Activated CD4-positive, alpha-beta T cell treated with anti-CD3 and anti-CD28 coated beads, Interleukin-2, amount 10 ng/mL, durations not matched to agents 7 days and 5 days (primary cell): ENCODE measurements around the gene HES4. TPM values are rescaled to one million over a fixed set of nuclear protein-coding genes. Genes with fewer than 3 reads are reported as not detected.
"Not testable (repeated sequence)": the region's sequence is repeated elsewhere in the genome, so short reads cannot be mapped to it uniquely, and the experiment has no call there.

ENCODE experiments used
- CTCF ChIA-PET: fragments of 350-600 bp; sonication (Branson Sonifier 250); formaldehyde crosslinking; loops from one replicate; lab custom pipeline; 2021; ENCODE audit warnings: antibody characterized with exemption; lab: Charles Lee
- POLR2A ChIA-PET: fragments of 350-600 bp; sonication (Branson Sonifier 250); formaldehyde crosslinking; loops from one replicate; lab custom pipeline; 2021; ENCODE audit warnings: antibody characterized with exemption; lab: Charles Lee
- DNase-seq: peaks from one replicate; pipeline ENCODE4 v3.0.0-alpha.2; 2020
- H3K27ac Mint-ChIP-seq: one replicate; pipeline ENCODE4 v1.8.0; 2021; ENCODE audit warnings: mild to moderate bottlenecking, moderate library complexity, mixed read lengths
- H3K27me3 Mint-ChIP-seq: one replicate; pipeline ENCODE4 v1.8.0; 2021; ENCODE audit warnings: mixed read lengths
- H3K36me3 Mint-ChIP-seq: one replicate; pipeline ENCODE4 v1.8.0; 2021; ENCODE audit warnings: low read depth, mixed read lengths
- H3K4me1 Mint-ChIP-seq: one replicate; pipeline ENCODE4 v1.8.0; 2021; ENCODE audit warnings: mixed read lengths
- H3K4me3 Mint-ChIP-seq: one replicate; pipeline ENCODE4 v1.8.0; 2021; ENCODE audit warnings: mild to moderate bottlenecking, moderate library complexity, mixed read lengths
- H3K9me3 Mint-ChIP-seq: one replicate; pipeline ENCODE4 v1.8.0; 2021; ENCODE audit warnings: mixed read lengths
- total RNA-seq, 2 experiments: library from RNA; stranded (reverse); gene quantifications; one replicate each; pipeline ENCODE4 v1.2.3, GENCODE V29; 2021

HES4 gene
- total RNA-seq, 2 experiments from 2014 or later: 0.42 to 0.46 TPM

DNA sequence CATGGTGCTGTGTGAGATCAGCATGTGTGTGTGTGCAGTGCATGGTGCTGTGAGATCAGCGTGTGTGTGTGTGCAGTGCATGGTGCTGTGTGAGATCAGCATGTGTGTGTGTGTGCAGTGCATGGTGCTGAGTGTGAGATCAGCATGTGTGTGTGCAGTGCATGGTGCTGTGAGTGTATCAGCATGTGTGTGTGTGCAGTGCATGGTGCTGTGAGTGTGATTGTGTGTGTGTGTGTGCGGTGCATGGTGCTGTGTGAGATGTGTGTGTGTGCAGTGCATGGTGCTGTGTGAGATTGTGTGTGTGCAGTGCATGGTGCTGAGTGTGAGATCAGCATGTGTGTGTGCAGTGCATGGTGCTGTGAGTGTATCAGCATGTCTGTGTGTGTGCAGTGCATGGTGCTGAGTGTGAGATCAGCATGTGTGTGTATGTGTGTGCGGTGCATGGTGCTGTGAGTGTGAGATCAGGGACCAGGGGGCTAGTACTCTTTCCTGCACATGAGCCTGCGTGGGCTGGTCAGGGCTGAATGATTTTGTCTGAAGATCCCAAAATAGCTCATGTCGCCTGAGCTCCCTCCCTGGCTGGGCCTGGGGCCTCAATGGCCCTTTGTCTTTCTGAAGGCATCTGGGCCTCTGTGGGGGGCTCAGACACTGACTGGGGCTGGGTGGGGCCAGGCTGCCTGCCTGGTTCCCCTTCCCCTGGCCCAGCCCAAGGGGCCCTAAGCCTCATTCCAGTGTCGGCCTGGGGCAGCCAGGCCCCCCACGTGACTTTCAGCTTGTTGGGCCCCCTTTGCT lies 31.2 kb upstream of the HES4 start:
- peaks cover 18% of the 10 kb centered on the region for H3K27me3 Mint-ChIP-seq
- CTCF ChIA-PET: interaction anchor here (0.8 to 6.0 kb wide), 3 partner anchors 9 to 41 kb away, joined by 3 to 39 read pairs (median 4); no protein-coding TSS in a partner anchor
- POLR2A ChIA-PET, H3K9me3 Mint-ChIP-seq, H3K27ac Mint-ChIP-seq, DNase-seq, H3K4me3 Mint-ChIP-seq, H3K36me3 Mint-ChIP-seq, H3K4me1 Mint-ChIP-seq: not testable (repeated sequence)

DNA sequence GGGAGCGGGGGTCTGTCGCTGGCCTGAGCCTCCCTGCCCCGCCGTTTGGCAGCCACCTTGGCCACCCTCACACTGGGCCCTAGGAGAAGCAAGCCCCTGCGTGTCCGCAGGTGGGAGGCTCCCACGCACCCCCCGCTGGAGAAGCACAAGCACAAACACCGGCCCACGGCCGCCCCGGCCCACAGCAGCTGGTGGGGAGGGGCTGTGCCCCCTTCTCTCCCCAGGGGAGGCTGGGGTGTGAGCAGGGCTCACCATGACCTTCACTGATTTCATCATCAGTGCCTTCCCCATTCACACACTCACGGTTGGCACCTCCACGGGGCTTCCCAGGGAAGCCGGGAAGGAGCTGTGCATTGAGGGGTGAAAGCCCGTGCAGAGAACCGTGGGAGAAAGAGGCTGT lies 27.9 kb upstream of the HES4 start:
- H3K4me1 Mint-ChIP-seq: peaks cover 10% of the 10 kb centered on the region
- H3K36me3 Mint-ChIP-seq: no peaks in the 10 kb centered on the region
- ChIA-PET POLR2A (no interaction called here), CTCF (interaction anchor here (0.5 to 0.8 kb wide), 2 partner anchors 13 to 878 kb away, joined by 3 read pairs; no protein-coding TSS in a partner anchor)
- DNase-seq: no peak
- H3K9me3 Mint-ChIP-seq: no peaks in the 10 kb centered on the region
- H3K4me3 Mint-ChIP-seq: no peak overlapping the region
- H3K27me3 Mint-ChIP-seq: peaks cover 10% of the 10 kb centered on the region
- no peak overlapping the region for H3K27ac Mint-ChIP-seq

DNA sequence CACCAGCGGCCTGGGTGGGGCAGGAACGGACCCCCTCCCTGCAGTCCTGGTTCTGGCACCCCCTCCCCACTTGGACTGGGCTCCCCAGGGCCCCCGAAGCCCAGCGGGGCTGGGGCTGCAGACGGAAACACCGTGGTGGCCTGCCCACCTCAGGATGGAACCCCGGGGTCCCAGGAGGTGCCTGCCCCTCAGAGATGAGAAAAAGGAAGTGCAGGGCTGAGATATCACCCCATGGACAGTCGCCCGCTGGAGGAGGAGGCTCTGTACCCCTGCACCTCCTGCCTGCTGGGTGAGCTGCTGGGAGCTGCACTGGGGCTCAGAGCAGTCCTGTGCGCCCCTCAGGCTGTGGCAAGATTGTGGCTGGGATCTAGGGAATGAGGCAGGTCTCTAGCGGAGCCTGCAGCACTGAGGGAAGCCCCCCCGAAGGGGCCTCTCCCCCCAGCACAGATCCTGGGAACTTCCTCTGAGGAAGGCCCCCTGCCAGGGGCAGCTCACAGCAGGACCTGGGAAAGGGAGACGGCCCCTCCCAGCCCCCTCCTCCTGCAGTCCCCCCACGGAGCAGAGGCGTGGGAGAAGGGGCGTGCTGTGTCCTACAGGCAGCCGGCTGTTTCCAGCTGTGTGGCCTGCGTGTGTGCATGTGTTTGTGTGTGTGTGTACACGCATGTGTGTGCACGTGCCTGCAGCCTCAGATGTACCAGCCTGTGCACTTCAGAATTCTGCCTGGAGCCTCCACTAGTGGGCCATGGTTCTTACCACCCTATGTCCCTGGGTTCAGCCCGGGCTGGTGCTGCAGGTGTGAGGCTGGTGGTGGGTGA lies 26.9 kb upstream of the HES4 start:
- H3K27me3 Mint-ChIP-seq: peaks cover 11% of the 10 kb centered on the region
- POLR2A ChIA-PET: no interaction called here
- H3K9me3 Mint-ChIP-seq: no peaks in the 10 kb centered on the region
- peaks cover 11% of the 10 kb centered on the region for H3K4me1 Mint-ChIP-seq
- H3K36me3 Mint-ChIP-seq: no peaks in the 10 kb centered on the region
- no peak overlapping the region for H3K4me3 Mint-ChIP-seq
- no peak overlapping the region for H3K27ac Mint-ChIP-seq
- no peak for DNase-seq
- CTCF ChIA-PET: no interaction called here

DNA sequence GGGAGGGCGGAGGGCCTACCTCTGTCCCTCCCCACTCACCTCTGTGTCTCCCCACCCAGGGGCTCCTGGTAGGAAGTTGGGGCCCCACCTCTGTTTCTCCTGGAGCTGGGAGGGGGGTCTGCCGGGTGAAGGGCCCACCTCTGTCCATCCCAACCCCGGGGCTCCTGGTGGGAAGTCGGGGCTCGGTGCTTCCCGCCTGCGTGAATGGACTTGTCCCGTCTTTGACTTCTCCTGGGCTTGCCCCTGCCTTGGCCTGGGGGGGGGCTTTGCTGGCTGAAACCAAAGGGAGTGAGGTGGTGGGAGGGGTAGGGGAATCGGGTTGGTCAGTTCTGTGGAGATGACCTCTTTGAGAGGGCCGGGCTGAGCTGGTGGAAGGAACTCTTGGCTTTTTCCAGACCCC lies 25.8 kb upstream of the HES4 start:
- H3K4me1 Mint-ChIP-seq: peaks cover 13% of the 10 kb centered on the region
- ChIA-PET CTCF (interaction anchor here (0.7 to 1.0 kb wide), 2 partner anchors 12 to 97 kb away, joined by 3 read pairs; partner anchors contain the start of gene ISG15), POLR2A (no interaction called here)
- H3K9me3 Mint-ChIP-seq: no peaks in the 10 kb centered on the region
- no peak overlapping the region for H3K27ac Mint-ChIP-seq
- DNase-seq: no peak
- H3K4me3 Mint-ChIP-seq: no peak overlapping the region
- peaks cover 16% of the 10 kb centered on the region for H3K27me3 Mint-ChIP-seq
- no peaks in the 10 kb centered on the region for H3K36me3 Mint-ChIP-seq

DNA sequence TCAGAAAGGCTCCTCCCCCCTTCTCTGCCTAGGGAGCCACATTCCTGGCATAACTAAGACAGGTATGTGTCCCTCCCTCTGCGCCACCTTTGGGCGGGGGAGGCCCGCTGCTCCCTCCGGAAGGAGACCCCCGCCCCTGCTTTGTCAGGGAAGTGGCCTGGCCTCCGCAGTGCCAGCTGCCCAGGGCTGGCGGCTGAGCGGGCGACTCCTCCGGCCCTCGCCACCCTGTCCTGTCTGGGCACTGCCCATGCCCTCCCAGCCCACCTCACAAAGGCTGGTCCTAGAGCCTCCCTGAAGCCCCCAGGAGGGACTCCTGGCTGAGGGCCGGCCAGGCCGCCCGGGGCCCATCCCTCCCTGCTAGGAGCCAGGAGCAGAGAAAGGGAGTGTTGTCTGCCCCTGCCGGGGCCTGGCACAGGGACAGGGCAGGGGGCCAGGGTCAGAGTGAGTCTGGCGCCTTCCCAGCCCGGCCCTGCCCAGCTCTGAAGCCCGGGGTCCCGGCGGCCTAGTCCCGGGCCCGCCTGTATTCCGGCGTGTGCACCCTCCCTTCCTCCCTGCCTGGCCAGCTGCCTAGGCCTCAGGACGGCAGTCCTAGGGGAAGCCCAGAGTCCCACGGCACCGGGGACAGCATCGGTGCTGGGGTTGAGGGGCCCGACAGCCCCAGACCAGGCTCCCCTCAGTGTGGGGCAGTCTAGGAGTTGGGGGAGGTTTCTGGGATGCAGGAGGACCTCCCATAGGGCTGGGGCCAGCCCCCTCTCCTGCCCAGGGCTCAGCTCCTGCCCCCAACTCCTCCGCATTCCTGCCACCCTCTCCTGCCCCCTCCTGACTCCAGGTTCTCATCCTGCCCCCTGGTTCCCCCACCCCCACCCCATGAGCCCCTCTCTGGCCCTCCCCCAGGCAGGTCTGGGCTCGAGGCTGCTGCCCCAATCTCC lies 25.1 kb upstream of the HES4 start:
- CTCF ChIA-PET: interaction anchor here (0.7 to 2.2 kb wide), 4 partner anchors 11 to 98 kb away, joined by 3 to 6 read pairs (median 4); partner anchors contain the start of gene ISG15
- POLR2A ChIA-PET: no interaction called here

GRCh38 chr1:1024149-1024770 lies 24.4 kb upstream of the HES4 start:
- H3K27me3 Mint-ChIP-seq: peaks cover 16% of the 10 kb centered on the region
- ChIA-PET POLR2A (no interaction called here), CTCF (interaction anchor here (0.9 to 2.2 kb wide), 5 partner anchors 9 to 67 kb away, joined by 3 to 6 read pairs (median 4); no protein-coding TSS in a partner anchor)
- H3K36me3 Mint-ChIP-seq: no peaks in the 10 kb centered on the region
- no peak overlapping the region for H3K4me3 Mint-ChIP-seq
- H3K9me3 Mint-ChIP-seq: no peaks in the 10 kb centered on the region
- peaks cover 13% of the 10 kb centered on the region for H3K4me1 Mint-ChIP-seq
- H3K27ac Mint-ChIP-seq: no peak overlapping the region
- no peak for DNase-seq

More for the DNA sequence above, 25.1 kb upstream of the HES4 start:
- H3K27ac Mint-ChIP-seq: no peak overlapping the region
- H3K4me1 Mint-ChIP-seq: peaks cover 13% of the 10 kb centered on the region
- no peaks in the 10 kb centered on the region for H3K36me3 Mint-ChIP-seq
- no peak overlapping the region for H3K4me3 Mint-ChIP-seq
- DNase-seq: no peak
- no peaks in the 10 kb centered on the region for H3K9me3 Mint-ChIP-seq
- peaks cover 16% of the 10 kb centered on the region for H3K27me3 Mint-ChIP-seq

DNA sequence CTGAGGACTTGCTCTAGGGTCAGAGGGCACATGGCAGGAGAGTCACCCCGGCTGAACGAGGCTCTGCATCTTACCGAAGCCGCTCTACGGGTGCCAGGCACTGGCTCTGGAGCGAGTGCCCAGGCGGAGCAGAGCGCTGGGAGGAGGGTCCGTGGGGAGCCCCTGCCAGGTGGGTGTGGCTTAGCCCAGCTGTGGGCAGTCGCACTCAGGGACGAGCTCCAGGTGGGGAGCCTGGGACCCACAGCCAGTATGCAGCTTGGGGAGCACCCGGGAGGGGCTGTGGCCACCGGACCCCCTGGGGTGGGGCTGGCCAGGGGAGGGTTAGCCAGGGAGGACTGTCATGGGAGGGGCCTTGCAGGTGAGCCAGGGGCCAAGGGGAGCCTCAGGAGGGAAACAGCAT lies 23.8 kb upstream of the HES4 start:
- Mint-ChIP-seq H3K4me1 (peaks cover 18% of the 10 kb centered on the region), H3K27ac (no peak overlapping the region), H3K9me3 (no peaks in the 10 kb centered on the region), H3K27me3 (peaks cover 16% of the 10 kb centered on the region), H3K36me3 (no peaks in the 10 kb centered on the region), H3K4me3 (no peak overlapping the region)
- no peak for DNase-seq
- ChIA-PET POLR2A (no interaction called here), CTCF (interaction anchor here (0.7 to 2.2 kb wide), 6 partner anchors 9 to 67 kb away, joined by 3 to 6 read pairs (median 4); no protein-coding TSS in a partner anchor)

DNA sequence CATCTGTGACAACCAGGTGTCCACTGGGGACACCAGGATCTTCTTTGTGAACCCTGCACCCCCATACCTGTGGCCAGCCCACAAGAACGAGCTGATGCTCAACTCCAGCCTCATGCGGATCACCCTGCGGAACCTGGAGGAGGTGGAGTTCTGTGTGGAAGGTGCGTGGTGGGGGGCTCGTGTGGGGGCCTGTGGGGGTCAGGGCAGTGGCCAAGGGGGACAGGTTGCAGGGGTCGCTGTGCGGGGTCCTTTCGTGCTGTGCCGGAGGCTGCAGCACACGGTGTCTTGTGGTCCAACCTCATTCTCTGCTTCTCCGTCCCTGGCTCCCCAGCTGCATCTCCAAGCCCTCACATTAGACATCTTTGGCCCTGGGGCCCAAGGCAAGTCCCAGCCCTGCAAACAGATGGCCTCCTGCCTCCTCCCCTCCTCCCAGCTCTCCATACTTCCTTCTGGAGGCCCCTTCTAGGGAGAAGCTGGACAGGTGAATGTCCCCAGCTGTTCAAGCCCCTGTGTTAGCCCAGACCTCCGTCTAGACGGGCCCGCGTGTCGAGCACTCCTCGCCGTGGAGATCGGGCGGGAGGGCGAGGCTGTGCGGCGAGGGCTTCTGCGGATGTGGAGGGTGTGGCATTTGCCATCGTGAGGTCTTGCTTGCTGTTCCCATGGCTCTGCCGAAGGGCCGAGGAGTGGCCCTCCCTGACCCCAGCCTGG lies 22.6 kb upstream of the HES4 start:
- POLR2A ChIA-PET: no interaction called here
- no peaks in the 10 kb centered on the region for H3K9me3 Mint-ChIP-seq
- peaks cover 3% of the 10 kb centered on the region for H3K36me3 Mint-ChIP-seq
- peak overlapping the region; percentile 38 for H3K27ac Mint-ChIP-seq
- peaks cover 22% of the 10 kb centered on the region for H3K4me1 Mint-ChIP-seq
- peaks cover 16% of the 10 kb centered on the region for H3K27me3 Mint-ChIP-seq
- H3K4me3 Mint-ChIP-seq: peak overlapping the region; percentile 19
- CTCF ChIA-PET: no interaction called here
- DNase-seq: no peak

DNA sequence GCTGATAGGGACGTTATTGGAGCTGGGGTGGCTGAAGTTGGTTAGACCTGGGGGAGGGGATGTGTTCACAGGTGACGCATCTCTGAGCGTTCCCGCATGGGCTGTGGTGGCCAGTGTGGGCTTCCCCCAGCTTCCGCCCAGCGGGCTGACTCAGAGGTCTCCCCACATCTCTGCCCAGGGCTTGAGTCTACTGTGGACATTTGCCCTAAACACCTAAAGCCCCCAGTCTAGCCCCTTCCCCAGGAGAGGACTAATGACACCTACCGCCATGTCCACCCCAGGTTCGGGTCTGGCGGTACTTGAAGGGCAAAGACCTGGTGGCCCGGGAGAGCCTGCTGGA lies 22.0 kb upstream of the HES4 start:
- Mint-ChIP-seq H3K4me3 (no peak overlapping the region), H3K36me3 (peaks cover 9% of the 10 kb centered on the region), H3K27me3 (peaks cover 14% of the 10 kb centered on the region), H3K4me1 (peaks cover 27% of the 10 kb centered on the region), H3K9me3 (peaks cover 5% of the 10 kb centered on the region), H3K27ac (no peak overlapping the region)
- CTCF ChIA-PET: no interaction called here
- POLR2A ChIA-PET: no interaction called here
- DNase-seq: no peak

DNA sequence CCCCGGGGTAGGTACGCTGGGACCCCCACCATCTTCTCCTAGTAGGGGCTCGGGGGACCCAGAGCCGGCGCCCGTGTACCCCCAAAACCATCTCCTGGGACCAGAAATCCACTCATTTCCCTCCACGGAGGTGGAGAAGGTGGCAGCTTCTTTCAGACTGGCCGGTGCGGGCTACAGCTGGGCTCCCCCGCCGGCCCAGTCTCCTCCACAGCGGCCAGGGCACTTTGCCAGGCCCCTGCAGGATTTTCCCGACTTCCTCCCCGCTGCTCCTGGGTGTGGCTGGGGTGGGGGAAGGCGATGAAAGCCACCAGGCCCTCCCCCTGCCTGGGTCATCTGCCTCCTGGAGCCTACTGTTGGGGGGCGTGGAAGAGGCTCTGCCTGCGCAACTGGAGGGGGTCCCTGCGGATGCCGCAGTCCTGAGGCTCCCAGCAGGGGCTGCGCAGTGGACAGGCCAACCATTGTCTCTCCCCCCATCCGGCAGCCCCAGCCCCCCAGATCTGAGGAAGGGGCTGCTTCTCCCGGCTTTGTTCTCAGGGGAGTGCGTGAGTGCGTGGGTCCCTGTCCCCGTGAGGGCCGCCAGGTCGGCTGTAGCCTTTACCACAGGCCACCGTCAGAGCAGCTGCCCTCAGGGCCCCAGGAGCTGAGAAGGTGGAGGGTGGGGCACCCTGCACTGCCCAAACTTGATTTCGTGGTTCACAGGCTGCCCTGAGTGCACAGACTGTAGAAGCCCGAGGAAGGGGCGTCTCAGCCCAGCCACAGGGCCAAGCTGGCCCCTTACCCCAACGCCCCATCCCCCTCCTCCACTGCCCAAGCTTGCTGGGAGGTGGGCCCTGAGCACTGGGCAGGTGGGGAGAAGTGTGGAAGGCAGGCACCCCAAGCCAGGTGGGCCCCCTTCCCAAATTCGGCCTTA lies 21.4 kb upstream of the HES4 start:
- DNase-seq: no peak
- peaks cover 12% of the 10 kb centered on the region for H3K36me3 Mint-ChIP-seq
- ChIA-PET POLR2A (no interaction called here), CTCF (no interaction called here)
- H3K27me3 Mint-ChIP-seq: peaks cover 14% of the 10 kb centered on the region
- H3K27ac Mint-ChIP-seq: no peak overlapping the region
- peaks cover 5% of the 10 kb centered on the region for H3K9me3 Mint-ChIP-seq
- H3K4me3 Mint-ChIP-seq: peak overlapping the region; percentile 55
- H3K4me1 Mint-ChIP-seq: peaks cover 27% of the 10 kb centered on the region
